ENCODE data around the gene HSPG2. TPM values are rescaled to one million over a fixed set of nuclear protein-coding genes. Genes with fewer than 3 reads are reported as not detected.

HSPG2 gene
- total and polyA plus RNA-seq, 12 donors, result 38.7 to 558 (median 273) TPM

DNA sequence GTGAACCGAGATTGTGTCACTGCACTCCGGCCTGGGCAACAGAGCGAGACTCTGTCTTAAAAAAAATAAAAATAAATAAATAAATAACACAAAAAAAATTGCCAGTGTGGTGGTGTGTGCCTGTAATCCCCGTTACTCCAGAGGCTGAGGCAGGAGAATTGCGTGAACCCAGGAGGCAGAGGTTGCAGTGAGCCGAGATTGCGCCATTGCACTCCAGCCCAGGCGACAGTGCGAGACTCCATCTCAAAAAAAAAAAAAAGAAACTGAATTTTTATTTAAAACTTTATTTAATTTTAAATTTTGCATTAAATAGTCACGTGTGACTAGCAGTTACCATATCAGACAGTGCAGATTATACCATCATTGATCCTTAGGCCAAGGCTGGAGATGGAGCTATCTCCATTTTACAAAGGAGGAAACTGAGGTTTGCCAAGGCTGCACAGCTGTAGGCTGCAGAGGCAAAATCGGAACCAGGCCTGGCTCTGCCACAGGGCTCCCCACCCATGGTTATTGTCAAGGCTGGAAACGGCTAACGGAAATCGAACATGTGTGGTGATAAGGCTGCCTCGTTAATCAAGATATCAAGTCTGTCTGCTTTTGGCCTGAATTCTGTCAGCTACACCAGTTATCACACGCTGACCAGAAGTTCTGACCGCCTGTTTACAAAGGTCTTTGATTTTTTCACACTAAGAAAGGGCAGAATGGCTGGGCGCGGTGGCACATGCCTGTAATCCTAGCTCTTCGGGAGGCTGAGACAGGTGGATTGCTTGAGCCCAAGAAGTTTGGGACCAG lies 20.5 kb downstream of the HSPG2 start:
- H3K27ac ChIP-seq, result peak overlapping the region in 1 of 5 donors; percentile 35
- whole genome bisulfite sequencing, 4 donors, result 67 to 76% (median 70%) methylated on average over 20 of the region's 20 CpGs
- TF ChIP-seq POLR2A (IDR thresholded peaks at IDR 0.05), result no peak
- TF ChIP-seq, protein P1, sequence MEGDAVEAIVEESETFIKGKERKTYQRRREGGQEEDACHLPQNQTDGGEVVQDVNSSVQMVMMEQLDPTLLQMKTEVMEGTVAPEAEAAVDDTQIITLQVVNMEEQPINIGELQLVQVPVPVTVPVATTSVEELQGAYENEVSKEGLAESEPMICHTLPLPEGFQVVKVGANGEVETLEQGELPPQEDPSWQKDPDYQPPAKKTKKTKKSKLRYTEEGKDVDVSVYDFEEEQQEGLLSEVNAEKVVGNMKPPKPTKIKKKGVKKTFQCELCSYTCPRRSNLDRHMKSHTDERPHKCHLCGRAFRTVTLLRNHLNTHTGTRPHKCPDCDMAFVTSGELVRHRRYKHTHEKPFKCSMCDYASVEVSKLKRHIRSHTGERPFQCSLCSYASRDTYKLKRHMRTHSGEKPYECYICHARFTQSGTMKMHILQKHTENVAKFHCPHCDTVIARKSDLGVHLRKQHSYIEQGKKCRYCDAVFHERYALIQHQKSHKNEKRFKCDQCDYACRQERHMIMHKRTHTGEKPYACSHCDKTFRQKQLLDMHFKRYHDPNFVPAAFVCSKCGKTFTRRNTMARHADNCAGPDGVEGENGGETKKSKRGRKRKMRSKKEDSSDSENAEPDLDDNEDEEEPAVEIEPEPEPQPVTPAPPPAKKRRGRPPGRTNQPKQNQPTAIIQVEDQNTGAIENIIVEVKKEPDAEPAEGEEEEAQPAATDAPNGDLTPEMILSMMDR (IDR thresholded peaks at IDR 0.05), result no peak

DNA sequence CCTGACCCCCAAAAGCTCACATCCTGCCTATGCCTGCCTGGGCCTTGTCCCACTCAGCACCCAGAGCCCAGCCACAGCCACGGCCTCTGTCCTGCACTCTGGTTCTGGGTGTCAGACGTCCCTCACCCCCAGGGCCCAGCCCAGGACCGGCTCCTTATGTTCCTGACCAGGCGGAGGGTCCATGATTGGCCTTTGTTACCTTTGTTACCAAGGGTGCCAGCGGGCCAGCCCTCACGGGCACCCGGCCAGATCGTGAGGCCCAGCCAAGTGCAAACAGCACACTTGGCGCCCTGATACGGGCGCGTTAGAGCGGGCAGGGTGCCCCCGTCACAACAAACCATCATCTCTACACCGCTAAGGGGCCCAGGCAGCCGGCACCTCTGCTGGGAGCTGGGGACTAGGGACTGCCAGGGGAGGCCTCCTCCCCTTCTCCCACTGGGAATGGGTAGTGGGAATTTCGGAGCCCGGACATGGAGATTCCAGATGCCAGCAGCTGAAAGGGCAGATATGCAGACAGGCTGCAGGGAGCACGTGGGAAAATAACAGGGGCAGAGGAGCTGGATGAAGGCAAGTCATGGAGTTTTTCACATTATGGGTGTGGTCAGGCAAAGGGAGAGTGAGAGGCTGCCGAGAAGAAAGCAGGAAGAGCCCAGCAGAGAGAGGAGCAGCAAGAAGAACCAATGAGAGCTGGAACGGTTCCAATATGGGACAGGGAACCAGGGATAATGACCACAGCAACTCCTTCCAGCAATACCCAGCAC lies 22.1 kb downstream of the HSPG2 start:
- WGBS, 4 donors, result 35 to 50% (median 37%) methylated on average over 8 to 21 of the region's 21 CpGs
- peaks cover 58 to 75% of the 10 kb centered on the region in 2 donors for H3K4me1 ChIP-seq (replicated peaks in 1 of 2)
- H3K27me3 ChIP-seq, result no peaks in the 10 kb centered on the region
- no peak overlapping the region for H3K4me3 ChIP-seq
- TF ChIP-seq POLR2A (IDR thresholded peaks at IDR 0.05), result no peak
- TF ChIP-seq, protein P1 (IDR thresholded peaks at IDR 0.05), result no peak
- no peaks in the 10 kb centered on the region for H3K9me3 ChIP-seq (replicated peaks in 1 of 3)
- H3K27ac ChIP-seq, result peak overlapping the region in 4 of 5 donors; percentile 69 to 87 (median 80)
- no peak for DNase-seq
- no peaks in the 10 kb centered on the region for H3K36me3 ChIP-seq (replicated peaks in 1 of 2)
- intact Hi-C loops (cut with DNase I), result no loop called here

More for the DNA sequence above, 20.5 kb downstream of the HSPG2 start:
- Histone ChIP-seq H3K36me3 (replicated peaks in 1 of 2) (no peaks in the 10 kb centered on the region), H3K9me3 (replicated peaks in 1 of 3) (no peaks in the 10 kb centered on the region), H3K4me1 (replicated peaks in 1 of 2) (peaks cover 59 to 75% of the 10 kb centered on the region in 2 donors), H3K27me3 (no peaks in the 10 kb centered on the region), H3K4me3 (no peak overlapping the region)
- DNase-seq, result no peak
- intact Hi-C loops (cut with DNase I), result no loop called here

DNA sequence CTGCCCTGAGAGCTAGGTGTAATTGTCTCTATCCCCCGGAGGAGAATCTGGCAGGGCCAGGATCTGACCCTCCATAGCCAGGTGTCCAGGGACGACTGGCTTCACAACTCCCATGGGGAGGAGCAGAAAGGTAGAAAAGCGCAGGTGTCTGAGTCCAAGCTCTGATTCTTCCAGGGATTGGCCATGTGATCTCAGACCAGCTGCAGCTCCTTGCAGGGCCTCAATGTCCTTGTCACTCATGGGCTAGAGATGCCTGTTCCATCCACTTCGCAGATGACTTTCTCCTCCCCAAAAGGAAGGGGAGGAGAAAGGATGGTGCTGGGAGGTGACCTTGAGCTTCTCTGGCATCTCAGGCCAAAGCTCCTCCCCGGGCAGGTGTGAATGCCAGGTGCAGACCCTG lies 22.7 kb downstream of the HSPG2 start:
- Histone ChIP-seq H3K4me3 (no peak overlapping the region), H3K27ac (peak overlapping the region; percentile 69 to 87 (median 85)), H3K27me3 (no peaks in the 10 kb centered on the region), H3K9me3 (replicated peaks in 1 of 3) (no peaks in the 10 kb centered on the region), H3K36me3 (replicated peaks in 1 of 2) (no peaks in the 10 kb centered on the region), H3K4me1 (replicated peaks in 1 of 2) (peaks cover 58 to 75% of the 10 kb centered on the region in 2 donors)
- DNase-seq, result no peak
- WGBS, 4 donors, result 55 to 67% (median 61%) methylated on average over 3 to 5 of the region's 5 CpGs
- TF ChIP-seq, protein P1 (IDR thresholded peaks at IDR 0.05), result no peak
- TF ChIP-seq POLR2A (IDR thresholded peaks at IDR 0.05), result no peak
- intact Hi-C loops (cut with DNase I), result no loop called here

DNA sequence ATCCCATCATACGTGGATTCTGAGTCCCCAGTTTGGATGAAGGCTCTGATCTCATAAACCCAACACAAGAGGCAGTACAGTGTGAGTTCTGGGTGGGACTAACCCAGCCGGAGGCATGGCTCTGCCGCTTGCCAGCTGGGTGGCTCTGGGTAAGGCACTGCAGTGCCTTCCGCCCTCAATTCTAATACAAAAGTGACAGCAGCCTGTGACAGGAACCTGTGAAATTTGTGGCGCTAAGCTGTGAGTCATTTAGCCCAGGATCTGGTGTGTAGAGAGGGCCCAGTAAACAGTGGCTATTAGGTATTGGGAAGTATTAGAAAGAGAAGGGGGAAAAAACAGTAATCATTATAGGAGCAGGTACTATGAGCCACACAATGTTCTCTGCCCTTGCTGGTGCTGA lies 23.3 kb downstream of the HSPG2 start:
- TF ChIP-seq POLR2A (IDR thresholded peaks at IDR 0.05), result no peak
- TF ChIP-seq, protein P1 (IDR thresholded peaks at IDR 0.05), result no peak
- DNase-seq, result peak in 5 of 7 donors; percentile 57 to 67 (median 60)
- WGBS, 4 donors, result 31 to 53% (median 46%) methylated on average over 5 of the region's 5 CpGs
- H3K9me3 ChIP-seq (replicated peaks in 1 of 3), result no peaks in the 10 kb centered on the region
- intact Hi-C loops (cut with DNase I), result no loop called here
- peaks cover 63 to 81% of the 10 kb centered on the region in 2 donors for H3K4me1 ChIP-seq (replicated peaks in 1 of 2)
- H3K4me3 ChIP-seq, result no peak overlapping the region
- no peaks in the 10 kb centered on the region for H3K27me3 ChIP-seq
- H3K36me3 ChIP-seq (replicated peaks in 1 of 2), result no peaks in the 10 kb centered on the region
- H3K27ac ChIP-seq, result peak overlapping the region; percentile 69 to 87 (median 85)
